HepG2 (cell line): ENCODE measurements around the gene NDUFB7. TPM values are rescaled to one million over a fixed set of nuclear protein-coding genes. Genes with fewer than 3 reads are reported as not detected.
A peak's percentile ranks its signal among the peaks of the same experiment; 100 is the strongest.

Experiments
- CBX2 ChIP-seq, 2 experiments: fragments of 200-600 bp in 1 of 2; sonication (generic); formaldehyde crosslinking in 1 of 2; IDR thresholded peaks; 2 replicates each; pipeline versions ENCODE4 v1.7.0 to v1.8.1; 2018 to 2022; ENCODE audit warnings: low read depth in 2 of 2, low read length in 1 of 2, mild to moderate bottlenecking in 1 of 2, missing genetic modification reagents in 1 of 2
- CENPX ChIP-seq: sonication (generic); formaldehyde crosslinking; IDR thresholded peaks from 2 replicates; pipeline ENCODE4 v1.9.0; 2021; ENCODE audit warnings: mild to moderate bottlenecking, missing genetic modification reagents, moderate library complexity
- EP300 ChIP-seq, 3 experiments: sonication (generic) in 1 of 3; formaldehyde crosslinking in 1 of 3; IDR thresholded peaks; 2 replicates each; pipeline versions ENCODE4 v1.5.1 to v1.6.1; 2011 to 2020; ENCODE audit warnings: low read depth in 2 of 3, low read length in 2 of 3, borderline replicate concordance in 1 of 3, improper control_type of control experiment in 1 of 3, mild to moderate bottlenecking in 1 of 3, missing genetic modification reagents in 1 of 3, moderate library complexity in 1 of 3
- GATAD2A ChIP-seq: IDR thresholded peaks from 2 replicates; pipeline ENCODE4 v1.6.1; 2016
- HMG20A ChIP-seq: IDR thresholded peaks from 2 replicates; pipeline ENCODE4 v1.6.1; 2016; ENCODE audit warnings: borderline replicate concordance
- MEIS1 ChIP-seq: sonication (generic); formaldehyde crosslinking; IDR thresholded peaks from 2 replicates; pipeline ENCODE4 v1.9.0; 2021; ENCODE audit warnings: mild to moderate bottlenecking, missing genetic modification reagents, moderate library complexity, borderline replicate concordance
- NR3C1 ChIP-seq: sonication (generic); formaldehyde crosslinking; IDR thresholded peaks from 2 replicates; pipeline ENCODE4 v1.4.0; 2020; ENCODE audit warnings: missing genetic modification reagents
- PAX8 ChIP-seq: sonication (generic); formaldehyde crosslinking; IDR thresholded peaks from 2 replicates; pipeline ENCODE4 v1.8.0; 2022; ENCODE audit warnings: mild to moderate bottlenecking, missing genetic modification reagents, borderline replicate concordance
- PPARG ChIP-seq: conservative IDR thresholded peaks from 2 replicates; pipeline ENCODE4 v1.6.1; 2016; ENCODE audit warnings: missing biosample characterization, missing genetic modification reagents
- SIN3A ChIP-seq: IDR thresholded peaks from 2 replicates; pipeline ENCODE4 v1.6.1; 2011; ENCODE audit warnings: low read depth, mild to moderate bottlenecking, control low read depth, low read length, borderline replicate concordance
- SNAPC5 ChIP-seq: sonication (generic); formaldehyde crosslinking; IDR thresholded peaks from 2 replicates; pipeline ENCODE4 v1.8.1; 2023; ENCODE audit warnings: mild to moderate bottlenecking, missing genetic modification reagents, borderline replicate concordance
- TCF7 ChIP-seq: sonication (generic); IDR thresholded peaks from 2 replicates; pipeline ENCODE4 v1.6.1; 2016; ENCODE audit warnings: antibody characterized with exemption, low read depth
- TOE1 ChIP-seq: sonication (generic); formaldehyde crosslinking; IDR thresholded peaks from 2 replicates; pipeline ENCODE4 v1.4.0; 2020; ENCODE audit warnings: mild to moderate bottlenecking, missing genetic modification reagents
- ZFP91 ChIP-seq: sonication (generic); formaldehyde crosslinking; IDR thresholded peaks from 2 replicates; pipeline ENCODE4 v1.9.0; 2022; ENCODE audit warnings: missing genetic modification reagents, mild to moderate bottlenecking, borderline replicate concordance
- ZNF20 ChIP-seq: sonication (generic); formaldehyde crosslinking; IDR thresholded peaks from 2 replicates; pipeline ENCODE4 v1.4.0; 2020; ENCODE audit warnings: mild to moderate bottlenecking, moderate library complexity, missing genetic modification reagents
- ZNF234 ChIP-seq: sonication (generic); formaldehyde crosslinking; conservative IDR thresholded peaks from 2 replicates; pipeline ENCODE4 v1.5.1; 2020; ENCODE audit warnings: mild to moderate bottlenecking, missing genetic modification reagents
- ZNF451 ChIP-seq: sonication (generic); formaldehyde crosslinking; IDR thresholded peaks from 2 replicates; pipeline ENCODE4 v1.5.0; 2020; ENCODE audit warnings: mild to moderate bottlenecking, missing genetic modification reagents
- ZNF543 ChIP-seq: sonication (generic); formaldehyde crosslinking; IDR thresholded peaks from 2 replicates; pipeline ENCODE4 v1.4.0; 2020; ENCODE audit warnings: mild to moderate bottlenecking, missing genetic modification reagents
- ZNF883 ChIP-seq: sonication (generic); formaldehyde crosslinking; IDR thresholded peaks from 2 replicates; pipeline ENCODE4 v1.5.1; 2020; ENCODE audit warnings: mild to moderate bottlenecking, missing genetic modification reagents; ENCODE audit errors: not compliant biosample characterization
- polyA plus RNA-seq, 8 experiments: library from polyadenylated mRNA; depleted of rRNA in 3 of 8; stranded (reverse) in 7 of 8; unstranded in 1 of 8; fragments of >200 nt; fragmentation: Illumina TruSeq in 4 of 8; extraction: Trizol in 4 of 8; gene quantifications; 2 replicates each; pipeline versions ENCODE4 v1.2.1 to v1.2.3, GENCODE V29; 2011 to 2016; ENCODE audit warnings: low read depth in 4 of 8, missing spikeins in 1 of 8, mixed read lengths in 1 of 8; ENCODE audit not compliant: insufficient read depth in 1 of 8
- total RNA-seq, 5 experiments: library from RNA; depleted of rRNA; stranded (reverse); fragments of >200 nt; fragmentation: Illumina TruSeq; extraction: Trizol; gene quantifications; 2 replicates each; pipeline ENCODE4 v1.2.3, GENCODE V29; 2016; ENCODE audit warnings: low read depth in 1 of 5
- TF ChIP-seq, protein P1 (sequence below): IDR thresholded peaks from 2 replicates; pipeline ENCODE4 v1.6.1; 2016; ENCODE audit warnings: missing biosample characterization, missing genetic modification reagents, low read depth
- TF ChIP-seq, protein P2 (sequence below): sonication (generic); formaldehyde crosslinking; IDR thresholded peaks from 2 replicates; pipeline ENCODE4 v1.4.0; 2020; ENCODE audit warnings: missing genetic modification reagents, mild to moderate bottlenecking, borderline replicate concordance

NDUFB7 gene
- total and polyA plus RNA-seq, 2 of the 13 experiments (the other 11 are each of a cell fraction or from before 2014, with no cell fraction given) = 156 to 198 TPM

- peak; percentile 39; the same call in 1 of the 2 replicates for TF ChIP-seq MEIS1
- no peak for TF ChIP-seq ZNF20 (CRISPR knock-in tag)
- TF ChIP-seq NR3C1 = no peak
- peak; percentile 88; the same call in 1 of the 2 replicates for TF ChIP-seq ZFP91
- TF ChIP-seq, protein P1, sequence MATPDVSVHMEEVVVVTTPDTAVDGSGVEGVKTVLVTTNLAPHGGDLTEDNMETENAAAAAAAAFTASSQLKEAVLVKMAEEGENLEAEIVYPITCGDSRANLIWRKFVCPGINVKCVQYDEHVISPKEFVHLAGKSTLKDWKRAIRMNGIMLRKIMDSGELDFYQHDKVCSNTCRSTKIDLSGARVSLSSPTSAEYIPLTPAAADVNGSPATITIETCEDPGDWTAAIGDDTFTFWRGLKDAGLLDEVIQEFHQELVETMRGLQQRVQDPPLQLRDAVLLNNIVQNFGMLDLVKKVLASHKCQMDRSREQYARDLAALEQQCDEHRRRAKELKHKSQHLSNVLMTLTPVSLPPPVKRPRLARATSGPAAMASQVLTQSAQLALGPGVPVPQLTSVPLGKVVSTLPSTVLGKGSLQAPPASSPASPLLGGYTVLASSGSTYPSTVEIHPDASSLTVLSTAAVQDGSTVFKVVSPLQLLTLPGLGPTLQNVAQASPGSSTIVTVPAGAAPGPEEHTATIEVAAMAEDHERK (CRISPR knock-in tag) = 0 out of 2 replicates have a peak, but pooled peaks have one; percentile 30
- TF ChIP-seq ZNF234 (CRISPR knock-in tag) = no peak
- TF ChIP-seq, protein P2, sequence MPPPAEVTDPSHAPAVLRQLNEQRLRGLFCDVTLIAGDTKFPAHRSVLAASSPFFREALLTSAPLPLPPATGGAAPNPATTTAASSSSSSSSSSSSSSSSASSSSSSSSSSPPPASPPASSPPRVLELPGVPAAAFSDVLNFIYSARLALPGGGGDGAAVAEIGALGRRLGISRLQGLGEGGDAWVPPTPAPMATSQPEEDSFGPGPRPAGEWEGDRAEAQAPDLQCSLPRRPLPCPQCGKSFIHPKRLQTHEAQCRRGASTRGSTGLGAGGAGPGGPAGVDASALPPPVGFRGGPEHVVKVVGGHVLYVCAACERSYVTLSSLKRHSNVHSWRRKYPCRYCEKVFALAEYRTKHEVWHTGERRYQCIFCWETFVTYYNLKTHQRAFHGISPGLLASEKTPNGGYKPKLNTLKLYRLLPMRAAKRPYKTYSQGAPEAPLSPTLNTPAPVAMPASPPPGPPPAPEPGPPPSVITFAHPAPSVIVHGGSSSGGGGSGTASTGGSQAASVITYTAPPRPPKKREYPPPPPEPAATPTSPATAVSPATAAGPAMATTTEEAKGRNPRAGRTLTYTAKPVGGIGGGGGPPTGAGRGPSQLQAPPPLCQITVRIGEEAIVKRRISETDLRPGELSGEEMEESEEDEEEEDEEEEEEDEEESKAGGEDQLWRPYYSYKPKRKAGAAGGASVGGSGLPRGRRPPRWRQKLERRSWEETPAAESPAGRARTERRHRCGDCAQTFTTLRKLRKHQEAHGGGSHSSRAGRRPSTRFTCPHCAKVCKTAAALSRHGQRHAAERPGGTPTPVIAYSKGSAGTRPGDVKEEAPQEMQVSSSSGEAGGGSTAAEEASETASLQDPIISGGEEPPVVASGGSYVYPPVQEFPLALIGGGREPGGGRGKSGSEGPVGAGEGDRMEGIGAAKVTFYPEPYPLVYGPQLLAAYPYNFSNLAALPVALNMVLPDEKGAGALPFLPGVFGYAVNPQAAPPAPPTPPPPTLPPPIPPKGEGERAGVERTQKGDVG (CRISPR knock-in tag) = peak; percentile 22; the same call in 1 of the 2 replicates
- no peak for TF ChIP-seq ZNF451 (CRISPR knock-in tag)
- no peak for TF ChIP-seq CBX2 (IDR thresholded peaks at IDR 0.05; ENCODE audit: low read depth, low read length)
- no peak for TF ChIP-seq CBX2 (CRISPR knock-in tag; IDR thresholded peaks at IDR 0.05; ENCODE audit: low read depth)
- TF ChIP-seq ZNF883 (CRISPR knock-in tag) = peak; percentile 94
- no peak for TF ChIP-seq PAX8
- no peak for TF ChIP-seq TCF7
- 0 out of 2 replicates have a peak, but pooled peaks have one; percentile 24 for TF ChIP-seq HMG20A (CRISPR knock-in tag)
- TF ChIP-seq ZNF543 (CRISPR knock-in tag) = peak; percentile 80; the same call in 1 of the 2 replicates
- TF ChIP-seq TOE1 = 0 out of 2 replicates have a peak, but pooled peaks have one; percentile 74
- TF ChIP-seq SNAPC5 (CRISPR knock-in tag) = 0 out of 2 replicates have a peak, but pooled peaks have one; percentile 77
- no peak; the same call in 1 of the 2 replicates for TF ChIP-seq PPARG (CRISPR knock-in tag)
- TF ChIP-seq EP300 (IDR thresholded peaks at IDR 0.05; ENCODE audit: low read depth in 2 of 2, low read length in 2 of 2) = peak in 1 of 2 experiments; percentile 44; a peak in 1 of 4 replicates
- TF ChIP-seq EP300 (CRISPR knock-in tag; IDR thresholded peaks at IDR 0.05; ENCODE audit: borderline replicate concordance) = peak; percentile 38; the same call in 1 of the 2 replicates
- TF ChIP-seq GATAD2A (CRISPR knock-in tag) = peak; percentile 81
- no peak; the same call in 1 of the 2 replicates for TF ChIP-seq SIN3A
- TF ChIP-seq CENPX (CRISPR knock-in tag) = no peak
Measured at GRCh38 chr19:14571695-14572490, at the start of gene NDUFB7 (continued).
